Measurements from ENCODE around the gene FRMD8.

- no peak for TF ChIP-seq CTCF (IDR thresholded peaks at IDR 0.05 in 4 of 5, conservative IDR thresholded peaks at IDR 0.05 in 1 of 5)
- no peak for TF ChIP-seq POLR2A (IDR thresholded peaks at IDR 0.05)
Measured at GRCh38 chr11:65422633-65423515, 36.4 kb downstream of the FRMD8 start, which contains the start of gene NEAT1.

All from gastrocnemius medialis (tissue), 4 donors.